Breast epithelium (tissue), 3 donors: ENCODE measurements around the gene EFNA5.

Experiments used
- POLR2AphosphoS5 ChIP-seq, 3 donors: sonication (generic); formaldehyde crosslinking; IDR thresholded peaks; one replicate each; pipeline ENCODE4 v1.6.1; 2017; ENCODE audit warnings: antibody characterized with exemption in 3 of 3
- TF ChIP-seq, protein P1 (sequence below), 3 donors: fragments of 450-650 bp; IDR thresholded peaks; one replicate each; pipeline ENCODE4 v1.5.1; 2016 to 2017; ENCODE audit warnings: antibody characterized with exemption in 3 of 3, mild to moderate bottlenecking in 3 of 3, moderate library complexity in 3 of 3

DNA sequence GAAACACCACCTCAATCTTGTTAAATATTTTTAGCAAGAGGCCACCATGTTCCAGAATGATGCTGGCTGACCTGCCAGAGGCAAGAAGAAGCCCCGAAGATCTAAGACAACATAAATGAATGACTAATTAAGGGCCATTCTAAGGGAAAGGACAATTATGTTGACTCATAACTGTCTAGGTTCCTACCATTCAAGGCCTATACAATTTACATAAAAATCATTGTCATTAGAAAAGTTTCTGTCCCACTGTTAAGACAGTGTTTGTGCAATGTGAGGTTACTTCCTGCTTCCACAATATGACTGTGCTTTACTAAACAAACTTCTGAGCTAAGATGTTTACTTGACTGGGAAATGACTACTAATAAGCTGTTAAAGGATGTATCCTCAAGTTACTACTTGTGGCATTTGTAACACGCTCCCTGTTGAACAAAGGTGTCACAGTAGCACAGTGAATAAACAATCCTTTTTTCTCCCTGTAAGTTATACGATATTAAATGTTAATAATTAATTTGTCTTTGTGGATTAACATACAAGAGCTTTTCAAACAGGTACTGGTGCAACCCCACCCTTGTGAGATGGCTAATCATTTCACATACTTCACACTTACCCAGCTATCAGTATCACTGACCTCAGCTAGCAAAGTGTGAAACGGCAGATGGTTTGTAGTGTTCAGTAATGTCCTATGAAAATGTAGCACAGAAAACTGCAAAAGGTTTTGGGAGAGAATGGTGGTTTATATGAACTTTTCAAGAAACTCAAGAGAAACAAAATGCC, 195.8 kb downstream of the EFNA5 start:
- TF ChIP-seq, protein P1, sequence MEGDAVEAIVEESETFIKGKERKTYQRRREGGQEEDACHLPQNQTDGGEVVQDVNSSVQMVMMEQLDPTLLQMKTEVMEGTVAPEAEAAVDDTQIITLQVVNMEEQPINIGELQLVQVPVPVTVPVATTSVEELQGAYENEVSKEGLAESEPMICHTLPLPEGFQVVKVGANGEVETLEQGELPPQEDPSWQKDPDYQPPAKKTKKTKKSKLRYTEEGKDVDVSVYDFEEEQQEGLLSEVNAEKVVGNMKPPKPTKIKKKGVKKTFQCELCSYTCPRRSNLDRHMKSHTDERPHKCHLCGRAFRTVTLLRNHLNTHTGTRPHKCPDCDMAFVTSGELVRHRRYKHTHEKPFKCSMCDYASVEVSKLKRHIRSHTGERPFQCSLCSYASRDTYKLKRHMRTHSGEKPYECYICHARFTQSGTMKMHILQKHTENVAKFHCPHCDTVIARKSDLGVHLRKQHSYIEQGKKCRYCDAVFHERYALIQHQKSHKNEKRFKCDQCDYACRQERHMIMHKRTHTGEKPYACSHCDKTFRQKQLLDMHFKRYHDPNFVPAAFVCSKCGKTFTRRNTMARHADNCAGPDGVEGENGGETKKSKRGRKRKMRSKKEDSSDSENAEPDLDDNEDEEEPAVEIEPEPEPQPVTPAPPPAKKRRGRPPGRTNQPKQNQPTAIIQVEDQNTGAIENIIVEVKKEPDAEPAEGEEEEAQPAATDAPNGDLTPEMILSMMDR (IDR thresholded peaks at IDR 0.05): no peak
- no peak for TF ChIP-seq POLR2AphosphoS5 (IDR thresholded peaks at IDR 0.05)
